Mesenchymal stem cell (in vitro differentiated cells and primary cell): ENCODE results near the gene SLC23A3.
A peak's percentile ranks its signal among the peaks of the same experiment; 100 is the strongest.

Source experiments
- DNase-seq: peaks from one replicate; pipeline ENCODE4 v3.0.0-alpha.2; 2013
- H2AFZ ChIP-seq: one replicate; pipeline ENCODE4 v1.6.1; 2013; ENCODE audit warnings: low read depth, mild to moderate bottlenecking, control low read depth, inconsistent platforms, low read length, moderate library complexity
- H2AK5ac ChIP-seq: 2 replicates; pipeline ENCODE4 v1.6.1; 2013; ENCODE audit warnings: low read length, moderate library complexity, mild to moderate bottlenecking, inconsistent platforms; ENCODE audit not compliant: severe bottlenecking
- H2BK120ac ChIP-seq: one replicate; pipeline ENCODE4 v1.6.1; 2013; ENCODE audit warnings: low read depth, mild to moderate bottlenecking, inconsistent platforms, low read length, moderate library complexity
- H2BK12ac ChIP-seq, 2 experiments: one replicate each; pipeline ENCODE4 v1.6.1; 2013; ENCODE audit warnings: inconsistent platforms in 2 of 2, low read length in 2 of 2, mild to moderate bottlenecking in 2 of 2, moderate library complexity in 2 of 2, control low read depth in 1 of 2
- H2BK15ac ChIP-seq: one replicate; pipeline ENCODE4 v1.6.1; 2013; ENCODE audit warnings: mild to moderate bottlenecking, low read depth, inconsistent platforms; ENCODE audit not compliant: poor library complexity, severe bottlenecking
- H2BK5ac ChIP-seq: 2 replicates; pipeline ENCODE4 v1.6.1; 2013; ENCODE audit warnings: low read depth, mild to moderate bottlenecking, low read length, control low read depth, inconsistent platforms; ENCODE audit not compliant: poor library complexity, severe bottlenecking
- H3K14ac ChIP-seq, 2 experiments: one replicate each; pipeline ENCODE4 v1.6.1; 2013; ENCODE audit warnings: inconsistent platforms in 2 of 2, low read length in 2 of 2, control low read depth in 1 of 2, mild to moderate bottlenecking in 1 of 2, moderate library complexity in 1 of 2
- H3K18ac ChIP-seq, 2 experiments: one replicate each; pipeline ENCODE4 v1.6.1; 2013; ENCODE audit warnings: inconsistent platforms in 2 of 2, low read length in 2 of 2, control low read depth in 1 of 2, low read depth in 1 of 2, mild to moderate bottlenecking in 1 of 2
- H3K23ac ChIP-seq, 2 experiments: one replicate each; pipeline ENCODE4 v1.6.1; 2013; ENCODE audit warnings: inconsistent platforms in 2 of 2, low read length in 2 of 2, mild to moderate bottlenecking in 2 of 2, moderate library complexity in 2 of 2, control low read depth in 1 of 2
- H3K27ac ChIP-seq: 2 replicates; pipeline ENCODE4 v1.5.1; 2013; ENCODE audit warnings: mild to moderate bottlenecking, moderate library complexity, low read length, control low read depth, inconsistent platforms; ENCODE audit not compliant: poor library complexity, severe bottlenecking
- H3K27me3 ChIP-seq, 2 experiments: 2 replicates each; pipeline versions ENCODE4 v1.6.1 to v1.7.0; 2013; ENCODE audit warnings: low read length in 2 of 2, mild to moderate bottlenecking in 2 of 2, moderate library complexity in 2 of 2, control low read depth in 1 of 2, inconsistent platforms in 1 of 2; ENCODE audit not compliant: control insufficient read depth in 1 of 2, insufficient read depth in 1 of 2
- H3K36me3 ChIP-seq, 2 experiments: 2 replicates each; pipeline versions ENCODE4 v1.6.1 to v1.7.0; 2013; ENCODE audit warnings: low read length in 2 of 2, control low read depth in 1 of 2, inconsistent platforms in 1 of 2, low read depth in 1 of 2, mild to moderate bottlenecking in 1 of 2; ENCODE audit not compliant: insufficient read depth in 2 of 2, control insufficient read depth in 1 of 2
- H3K4ac ChIP-seq, 2 experiments: one replicate each; pipeline ENCODE4 v1.6.1; 2013; ENCODE audit warnings: inconsistent platforms in 2 of 2, low read length in 2 of 2, mild to moderate bottlenecking in 2 of 2, moderate library complexity in 2 of 2, control low read depth in 1 of 2, low read depth in 1 of 2
- H3K4me1 ChIP-seq: 2 replicates; pipeline ENCODE4 v1.6.1; 2013; ENCODE audit warnings: low read depth, low read length, control low read depth; ENCODE audit not compliant: control insufficient read depth, insufficient read depth
- H3K4me2 ChIP-seq: 2 replicates; pipeline ENCODE4 v1.6.1; 2013; ENCODE audit warnings: low read length, mild to moderate bottlenecking, inconsistent platforms; ENCODE audit not compliant: poor library complexity, severe bottlenecking
- H3K4me3 ChIP-seq, 2 experiments: 2 replicates each; pipeline versions ENCODE4 v1.5.1 to v1.7.0; 2013; ENCODE audit warnings: low read length in 2 of 2, mild to moderate bottlenecking in 2 of 2, control low read depth in 1 of 2, low read depth in 1 of 2; ENCODE audit not compliant: insufficient read depth in 1 of 2
- H3K79me1 ChIP-seq: replicated peaks from 2 replicates; pipeline ENCODE4 v1.6.1; 2013; ENCODE audit warnings: mild to moderate bottlenecking, control low read depth, low read length, inconsistent platforms; ENCODE audit not compliant: poor library complexity, severe bottlenecking
- H3K9ac ChIP-seq: 2 replicates; pipeline ENCODE4 v1.7.0; 2013; ENCODE audit warnings: mild to moderate bottlenecking, low read length, moderate library complexity
- H3K9me3 ChIP-seq: 2 replicates; pipeline ENCODE4 v1.7.0; 2013; ENCODE audit warnings: mild to moderate bottlenecking, low read length; ENCODE audit not compliant: control insufficient read depth
- H4K8ac ChIP-seq: one replicate; pipeline ENCODE4 v1.6.1; 2013; ENCODE audit warnings: inconsistent platforms, mild to moderate bottlenecking, low read length, moderate library complexity
- H4K91ac ChIP-seq: one replicate; pipeline ENCODE4 v1.6.1; 2013; ENCODE audit warnings: mild to moderate bottlenecking, low read length, inconsistent platforms
- WGBS: methylation state at CpG from one replicate; pipeline ENCODE4 v1.1.7; 2013; ENCODE audit warnings: mixed read lengths; 5-methylcytosine and 5-hydroxymethylcytosine counted together

Gene SLC23A3

DNA sequence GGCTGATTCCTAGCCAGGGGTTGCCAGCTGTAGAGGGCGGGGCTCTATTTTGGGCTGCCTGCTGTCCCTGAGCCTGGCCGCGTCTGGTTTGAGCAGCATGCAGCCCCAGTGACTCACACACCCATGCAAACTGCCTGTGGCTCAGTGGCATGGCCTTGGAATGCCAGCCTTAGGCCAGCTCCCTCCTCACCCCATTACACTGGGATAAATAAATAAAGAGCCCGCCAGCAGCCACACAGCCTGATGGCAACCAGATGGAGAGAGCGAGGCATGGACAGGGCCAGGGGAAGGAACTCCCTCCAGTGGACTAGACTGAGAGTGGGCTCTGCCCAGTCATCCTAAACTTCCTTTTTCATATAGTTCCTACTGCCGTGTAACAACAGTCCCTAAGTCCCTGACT is 27.5 kb downstream of the SLC23A3 start:
- no peak overlapping the region for H3K23ac ChIP-seq
- H2BK12ac ChIP-seq = no peak overlapping the region
- no peak overlapping the region for H3K9ac ChIP-seq
- H3K9me3 ChIP-seq = no peaks in the 10 kb centered on the region
- H3K27ac ChIP-seq = no peak overlapping the region
- no peak overlapping the region for H2BK5ac ChIP-seq
- H3K4me1 ChIP-seq = peaks cover 4% of the 10 kb centered on the region
- no peak overlapping the region for H2AK5ac ChIP-seq
- H2BK15ac ChIP-seq = no peak overlapping the region
- no peak overlapping the region for H3K4me2 ChIP-seq
- H4K91ac ChIP-seq = no peak overlapping the region
- H3K18ac ChIP-seq = no peak overlapping the region
- H2AFZ ChIP-seq = no peak overlapping the region
- no peaks in the 10 kb centered on the region for H3K27me3 ChIP-seq
- no peak overlapping the region for H3K4me3 ChIP-seq
- no peak overlapping the region for H4K8ac ChIP-seq
- H2BK120ac ChIP-seq = no peak overlapping the region
- no peak overlapping the region for H3K14ac ChIP-seq
- DNase-seq = peak; percentile 59
- no peak overlapping the region for H3K4ac ChIP-seq
- H3K36me3 ChIP-seq = peaks cover 9 to 72% of the 10 kb centered on the region in 2 experiments
- whole genome bisulfite sequencing = 66% methylated on average over 6 of the region's 6 CpGs
- peaks cover 2% of the 10 kb centered on the region for H3K79me1 ChIP-seq

DNA sequence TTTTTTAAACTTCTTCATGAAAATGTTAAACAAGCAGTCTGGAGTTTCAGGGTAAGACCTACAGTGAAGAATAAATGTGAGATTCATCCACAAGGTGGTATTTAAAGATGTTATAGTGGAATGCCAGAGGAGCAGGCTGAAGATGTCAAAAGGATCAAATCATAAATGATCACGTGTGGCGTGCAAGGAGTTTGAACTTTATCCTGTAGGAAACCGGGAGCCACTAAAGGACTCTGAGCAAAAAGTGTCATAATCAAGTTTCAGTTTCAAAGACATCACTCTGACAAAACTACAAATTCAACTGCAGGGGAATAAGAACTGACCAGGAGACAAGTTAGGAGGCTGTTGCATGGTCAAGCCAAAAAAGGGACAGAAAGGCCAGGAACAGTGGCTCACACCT is 29.1 kb downstream of the SLC23A3 start:
- Histone ChIP-seq H3K4me2 (no peak overlapping the region), H3K4me1 (peaks cover 4% of the 10 kb centered on the region), H3K27ac (no peak overlapping the region), H3K9ac (no peak overlapping the region), H3K4ac (no peak overlapping the region), H2BK5ac (no peak overlapping the region), H2AFZ (no peak overlapping the region), H3K27me3 (no peaks in the 10 kb centered on the region), H4K91ac (no peak overlapping the region), H4K8ac (no peak overlapping the region), H2BK15ac (no peak overlapping the region), H3K18ac (no peak overlapping the region), H3K4me3 (no peak overlapping the region), H3K36me3 (peaks cover 3 to 58% of the 10 kb centered on the region in 2 experiments), H2BK120ac (no peak overlapping the region), H2BK12ac (no peak overlapping the region), H2AK5ac (no peak overlapping the region), H3K9me3 (no peaks in the 10 kb centered on the region), H3K14ac (no peak overlapping the region), H3K23ac (no peak overlapping the region), H3K79me1 (peaks cover 2% of the 10 kb centered on the region)
- 94% methylated on average over 2 of the region's 3 CpGs for WGBS
- no peak for DNase-seq

DNA sequence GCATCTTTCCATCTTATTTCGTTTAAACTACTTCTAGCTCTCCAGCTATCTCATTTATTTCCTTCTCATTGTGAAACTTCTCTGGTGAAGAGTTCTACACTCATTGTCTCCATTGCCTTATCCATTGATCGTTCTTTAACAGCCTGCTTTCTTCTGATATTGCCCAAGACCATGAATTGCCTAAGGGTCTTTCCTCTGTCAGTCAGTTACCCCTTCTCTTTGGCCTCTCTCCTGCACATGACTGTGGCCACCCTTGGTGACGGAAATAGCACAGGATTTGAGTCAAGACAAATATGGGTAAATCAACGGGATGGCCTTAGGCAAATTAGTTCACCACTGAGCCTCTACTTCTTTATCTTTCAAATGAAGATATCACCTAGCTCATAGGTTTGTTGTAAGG is 35.9 kb downstream of the SLC23A3 start:
- no peak overlapping the region for H2BK15ac ChIP-seq
- no peaks in the 10 kb centered on the region for H3K9me3 ChIP-seq
- no peak overlapping the region for H3K14ac ChIP-seq
- H3K18ac ChIP-seq = no peak overlapping the region
- no peak overlapping the region for H2BK12ac ChIP-seq
- no peak overlapping the region for H4K8ac ChIP-seq
- no peak overlapping the region for H2BK5ac ChIP-seq
- no peak for DNase-seq
- H3K4me1 ChIP-seq = no peaks in the 10 kb centered on the region
- H3K4me2 ChIP-seq = no peak overlapping the region
- H3K9ac ChIP-seq = no peak overlapping the region
- H4K91ac ChIP-seq = no peak overlapping the region
- no peak overlapping the region for H2AK5ac ChIP-seq
- H3K79me1 ChIP-seq = no peaks in the 10 kb centered on the region
- H3K36me3 ChIP-seq = peaks cover 0 to 11% of the 10 kb centered on the region in 2 experiments
- H3K27ac ChIP-seq = no peak overlapping the region
- no peak overlapping the region for H2AFZ ChIP-seq
- H3K27me3 ChIP-seq = no peaks in the 10 kb centered on the region
- no peak overlapping the region for H3K4ac ChIP-seq
- H3K4me3 ChIP-seq = no peak overlapping the region
- H3K23ac ChIP-seq = no peak overlapping the region
- H2BK120ac ChIP-seq = no peak overlapping the region
- WGBS = 95% methylated on average over 3 of the region's 4 CpGs

DNA sequence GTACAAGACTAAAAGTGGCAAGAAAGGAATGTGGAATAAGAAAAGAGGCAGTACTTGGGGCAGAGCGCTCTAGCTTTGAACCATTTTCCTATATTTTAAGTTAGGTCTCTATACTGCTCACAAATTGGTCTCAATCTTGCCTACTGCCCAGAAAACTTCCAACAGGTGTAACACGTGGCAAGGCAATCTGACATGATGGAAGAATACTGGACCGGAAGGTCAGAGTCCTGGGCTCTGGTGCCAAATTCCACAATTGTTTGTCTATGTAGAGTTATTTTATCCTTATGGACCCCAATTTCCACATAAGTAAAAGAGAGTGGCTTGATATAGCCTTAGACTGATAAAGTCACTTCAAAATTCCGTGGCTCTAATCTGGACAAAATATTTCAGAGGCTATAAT is 38.1 kb downstream of the SLC23A3 start:
- Histone ChIP-seq H3K9me3 (no peaks in the 10 kb centered on the region), H3K36me3 (no peaks in the 10 kb centered on the region), H3K4me1 (no peaks in the 10 kb centered on the region), H3K18ac (no peak overlapping the region), H3K4ac (no peak overlapping the region), H3K14ac (no peak overlapping the region), H3K23ac (no peak overlapping the region), H3K79me1 (peaks cover 1% of the 10 kb centered on the region), H3K9ac (no peak overlapping the region), H4K91ac (no peak overlapping the region), H2BK15ac (no peak overlapping the region), H3K4me2 (no peak overlapping the region), H3K27ac (no peak overlapping the region), H2BK12ac (no peak overlapping the region), H2BK5ac (no peak overlapping the region), H2BK120ac (no peak overlapping the region), H4K8ac (no peak overlapping the region), H3K4me3 (no peak overlapping the region), H2AFZ (no peak overlapping the region), H2AK5ac (no peak overlapping the region), H3K27me3 (no peaks in the 10 kb centered on the region)
- 92% methylated on average over 3 of the region's 4 CpGs for WGBS
- no peak for DNase-seq
